Posterior vena cava (tissue), 2 donors: Measurements from ENCODE around the gene ANKMY1. TPM values are rescaled to one million over a fixed set of nuclear protein-coding genes. Genes with fewer than 3 reads are reported as not detected.
"Not testable (repeated sequence)": the region's sequence is repeated elsewhere in the genome, so short reads cannot be mapped to it uniquely, and the experiment has no call there.

Experiments
- DNase-seq: peaks from one replicate; pipeline ENCODE4 v3.0.0-alpha.2; 2020; ENCODE audit warnings: low spot score
- intact Hi-C, 2 donors: fragments of 100-400 bp; cut with DNase I; formaldehyde crosslinking; loops; one replicate each; pipeline versions ENCODE4 v1.14.1 to v1.14.2; 2022 to 2023
- total RNA-seq, 2 donors: library from RNA; stranded (reverse); fragmentation: NEBNext Ultra II Directional; extraction: Animal tissue kit (Norgen Biotek cat#: 25700); gene quantifications; one replicate each; pipeline ENCODE4 v1.2.1, GENCODE V29; 2021
- donor health status: DM: yes; HTN: yes; CAD: no.
- donor health status: DM: yes; HTN: yes; CAD: no.

The ANKMY1 gene
- total RNA-seq, 2 donors from 2014 or later = 7.1 to 12.9 TPM

GRCh38 chr2:240530181-240530580 is 27.6 kb downstream of the ANKMY1 start:
- peak; percentile 58 for DNase-seq
- intact Hi-C loops = loop anchor here in 1 of 2 donors (5.0 kb wide), 1 partner anchor 172 kb away; no protein-coding TSS in a partner anchor

GRCh38 chr2:240529344-240529999 is 28.3 kb downstream of the ANKMY1 start:
- DNase-seq = peak; percentile 31
- intact Hi-C loops = no loop called here

DNA sequence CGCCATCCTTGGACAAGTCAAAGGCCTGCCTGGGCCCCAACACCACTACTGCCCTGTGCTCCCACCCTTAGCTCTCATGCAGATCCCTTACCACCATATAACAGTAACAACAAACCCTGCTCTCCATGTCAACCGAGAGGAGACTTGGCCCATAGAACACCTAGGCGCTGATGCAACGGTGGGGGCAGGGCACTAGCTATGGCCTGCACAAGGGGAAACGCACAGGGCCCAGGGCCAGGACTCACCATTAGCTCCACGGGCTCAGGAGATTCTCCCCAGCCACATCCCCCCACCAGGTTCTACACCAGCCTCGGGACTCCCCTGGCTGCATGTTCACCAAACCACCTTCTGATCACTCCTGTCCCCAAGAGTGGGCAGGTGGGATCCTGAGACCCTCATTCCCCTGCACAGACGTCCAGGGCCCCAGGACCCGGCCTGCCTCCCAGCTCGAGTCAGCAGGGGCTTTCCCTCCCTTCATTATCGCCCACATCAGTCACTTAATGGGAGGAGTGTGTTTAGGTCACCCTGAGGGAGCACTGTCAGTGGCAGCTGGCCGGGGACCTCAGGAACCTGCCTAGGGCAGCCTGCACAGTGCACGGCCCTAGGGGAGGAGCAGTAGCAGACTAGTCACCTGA is 29.3 kb downstream of the ANKMY1 start:
- peak; percentile 72 for DNase-seq
- intact Hi-C loops = no loop called here

DNA sequence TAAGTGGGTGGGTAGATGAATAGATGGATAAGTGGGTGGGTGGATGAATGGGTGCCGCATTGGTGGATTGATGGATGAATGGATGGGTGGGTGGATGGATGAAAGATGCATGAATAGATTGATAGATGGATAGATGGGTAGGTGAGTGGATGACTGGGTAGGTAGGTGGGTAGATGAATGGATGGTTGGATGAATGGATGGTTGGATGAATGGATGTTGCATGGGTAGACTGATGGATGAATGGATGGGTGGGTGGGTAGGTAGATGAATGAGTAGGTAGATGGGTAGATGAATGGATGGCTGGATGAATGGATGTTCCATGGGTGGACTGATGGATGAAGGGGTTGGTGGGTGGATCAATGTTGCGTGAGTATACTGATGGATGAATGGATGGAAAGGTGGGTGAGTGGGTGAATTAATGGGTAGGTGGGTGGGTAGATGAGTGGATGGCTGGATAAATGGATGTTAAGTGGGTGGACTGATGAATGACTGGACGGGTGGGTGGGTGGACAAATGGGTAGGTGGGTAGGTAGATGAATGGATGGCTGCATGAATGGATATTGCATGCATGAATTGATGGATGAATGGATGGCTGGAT is 30.5 kb downstream of the ANKMY1 start:
- no peak for DNase-seq
- intact Hi-C loops = no loop called here

GRCh38 chr2:240526521-240526920 is 31.3 kb downstream of the ANKMY1 start:
- no peak for DNase-seq

DNA sequence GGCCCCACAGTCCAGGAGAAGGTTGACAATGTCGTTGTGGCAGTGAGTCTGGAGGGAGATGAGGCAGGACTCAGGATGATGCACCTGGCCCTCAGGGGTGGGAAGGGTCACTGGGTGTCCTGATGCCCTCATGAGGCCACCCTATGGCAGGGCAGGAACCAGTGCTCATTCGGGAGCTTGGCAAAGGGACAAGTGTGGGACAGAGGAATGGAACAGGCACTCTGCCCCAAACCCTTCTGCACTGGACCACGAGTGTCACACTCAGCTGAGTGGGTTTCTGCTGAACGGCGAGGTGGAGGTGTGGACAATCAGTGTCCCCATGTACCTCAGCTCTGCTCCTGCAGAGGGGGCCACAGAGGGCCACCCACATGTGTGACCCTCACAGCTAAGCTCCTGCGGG is 32.0 kb downstream of the ANKMY1 start:
- intact Hi-C loops = no loop called here
- peak; percentile 55 for DNase-seq

More at GRCh38 chr2:240526521-240526920, 31.3 kb downstream of the ANKMY1 start:
- intact Hi-C loops = no loop called here

DNA sequence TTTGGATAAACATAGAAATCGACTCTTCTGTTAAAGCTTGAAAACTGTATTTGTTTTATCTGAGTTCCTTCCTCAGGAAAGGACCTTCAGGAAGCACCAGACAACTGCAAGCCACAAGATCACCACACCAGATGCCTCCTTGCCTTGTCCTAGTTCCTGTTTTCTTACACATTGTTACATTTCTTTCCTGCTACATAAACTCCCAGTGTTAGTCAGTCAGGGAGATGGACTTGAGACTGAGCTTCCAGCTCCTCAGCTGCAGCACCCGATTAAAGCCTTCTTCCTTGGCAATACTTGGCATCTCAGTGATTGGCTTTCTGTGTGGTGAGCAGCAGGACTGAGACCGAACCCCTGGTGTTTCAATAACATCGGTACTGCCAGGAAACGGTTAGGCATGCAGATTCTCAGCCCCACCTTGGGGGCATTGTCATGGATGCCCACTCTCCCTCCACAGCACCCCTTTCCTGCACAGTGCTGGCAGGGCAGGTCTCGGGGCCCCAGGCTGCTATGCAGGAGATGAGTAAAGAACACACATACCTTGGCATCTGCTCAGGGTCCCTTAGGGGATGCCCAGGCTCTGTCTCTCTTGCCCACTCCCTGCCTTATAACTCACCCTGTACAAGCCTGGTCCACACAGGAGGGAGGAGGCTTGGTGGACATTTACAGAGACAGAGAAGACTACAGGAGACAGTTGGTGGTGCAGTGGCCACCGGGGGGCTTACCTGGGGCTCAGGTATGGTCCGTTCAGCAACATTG is 32.6 kb downstream of the ANKMY1 start:
- peak; percentile 18 for DNase-seq
- intact Hi-C loops = no loop called here

DNA sequence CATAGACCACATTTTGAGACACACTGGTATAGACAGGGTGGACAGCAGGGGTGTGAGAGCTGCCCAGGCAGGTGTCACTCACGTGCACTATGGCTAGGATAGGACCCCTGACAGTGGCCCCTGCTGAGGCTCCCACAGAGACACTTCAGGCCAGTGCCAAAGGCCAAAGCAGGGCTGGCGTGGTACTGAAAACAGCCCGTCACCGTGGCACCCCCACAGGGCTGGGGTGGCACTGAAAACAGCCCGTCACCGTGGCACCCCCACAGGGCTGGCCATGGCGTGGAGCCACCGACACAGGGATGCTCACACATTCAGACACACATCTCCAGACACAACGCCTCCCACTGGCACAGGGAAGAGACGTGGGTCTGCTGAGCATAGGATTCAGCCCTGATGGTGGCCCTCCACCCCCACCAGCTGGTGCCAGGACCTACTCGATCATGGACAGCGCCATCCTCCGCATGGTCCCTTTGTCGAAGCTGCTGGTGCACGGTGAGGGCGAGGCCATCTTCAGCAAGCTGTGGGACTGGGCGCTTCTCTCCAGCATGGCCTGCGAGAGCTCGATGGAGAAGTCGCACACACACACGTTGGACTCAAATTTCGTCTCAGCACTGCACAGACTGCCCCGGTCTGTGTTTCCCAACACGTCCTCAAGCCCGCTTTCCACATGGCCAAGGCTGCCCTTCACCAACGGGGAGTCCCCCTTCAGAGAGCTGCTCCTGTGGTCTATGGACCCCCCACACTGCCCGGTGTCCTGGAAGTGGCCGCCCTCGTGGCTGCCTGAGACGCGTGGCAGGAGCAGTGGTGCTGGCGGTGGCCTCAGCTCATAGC is 34.1 kb downstream of the ANKMY1 start:
- DNase-seq = peak; percentile 48
- intact Hi-C loops = no loop called here

- peak; percentile 31 for DNase-seq
- intact Hi-C loops = no loop called here
These were observed 35.4 kb downstream of the ANKMY1 start for GRCh38 chr2:240522406-240522805.

DNA sequence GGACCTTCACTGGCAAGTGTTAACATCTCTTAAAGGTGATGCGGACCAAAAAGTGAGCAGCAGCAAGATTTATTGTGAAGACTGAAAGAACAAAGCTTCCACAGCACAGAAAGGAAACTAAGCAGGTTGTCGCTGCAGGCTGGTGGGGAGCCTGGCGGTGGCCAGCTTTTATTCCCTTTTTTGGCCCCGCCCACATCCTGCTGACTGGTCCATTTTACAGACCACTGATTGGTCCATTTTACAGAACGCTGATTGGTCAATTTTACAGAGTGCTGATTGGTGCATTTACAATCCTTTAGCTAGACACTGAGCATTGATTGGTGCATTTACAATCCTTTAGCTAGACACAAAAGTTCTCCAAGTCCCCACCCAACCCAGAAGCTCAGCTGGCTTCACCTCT is 35.9 kb downstream of the ANKMY1 start:
- DNase-seq, intact Hi-C loops: not testable (repeated sequence)

DNA sequence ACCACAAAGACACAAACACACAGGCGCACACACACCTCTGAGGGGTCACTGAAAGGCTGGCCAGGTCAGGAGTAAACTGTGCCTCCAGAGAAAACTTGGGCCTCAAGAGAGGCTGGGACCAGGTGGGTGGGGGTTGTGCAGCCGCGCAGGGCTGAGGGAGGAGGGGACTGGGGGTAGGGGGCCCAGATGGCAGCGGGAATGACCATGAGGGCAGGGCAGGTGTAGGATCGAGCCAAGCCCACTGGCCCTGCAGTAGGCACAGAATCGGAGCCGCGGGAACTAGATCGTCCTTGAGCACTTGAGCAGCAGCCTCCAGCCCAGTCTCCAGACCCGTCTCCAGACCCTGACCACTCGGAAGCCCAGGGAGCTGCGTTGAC is 36.8 kb downstream of the ANKMY1 start:
- DNase-seq = peak; percentile 59

DNA sequence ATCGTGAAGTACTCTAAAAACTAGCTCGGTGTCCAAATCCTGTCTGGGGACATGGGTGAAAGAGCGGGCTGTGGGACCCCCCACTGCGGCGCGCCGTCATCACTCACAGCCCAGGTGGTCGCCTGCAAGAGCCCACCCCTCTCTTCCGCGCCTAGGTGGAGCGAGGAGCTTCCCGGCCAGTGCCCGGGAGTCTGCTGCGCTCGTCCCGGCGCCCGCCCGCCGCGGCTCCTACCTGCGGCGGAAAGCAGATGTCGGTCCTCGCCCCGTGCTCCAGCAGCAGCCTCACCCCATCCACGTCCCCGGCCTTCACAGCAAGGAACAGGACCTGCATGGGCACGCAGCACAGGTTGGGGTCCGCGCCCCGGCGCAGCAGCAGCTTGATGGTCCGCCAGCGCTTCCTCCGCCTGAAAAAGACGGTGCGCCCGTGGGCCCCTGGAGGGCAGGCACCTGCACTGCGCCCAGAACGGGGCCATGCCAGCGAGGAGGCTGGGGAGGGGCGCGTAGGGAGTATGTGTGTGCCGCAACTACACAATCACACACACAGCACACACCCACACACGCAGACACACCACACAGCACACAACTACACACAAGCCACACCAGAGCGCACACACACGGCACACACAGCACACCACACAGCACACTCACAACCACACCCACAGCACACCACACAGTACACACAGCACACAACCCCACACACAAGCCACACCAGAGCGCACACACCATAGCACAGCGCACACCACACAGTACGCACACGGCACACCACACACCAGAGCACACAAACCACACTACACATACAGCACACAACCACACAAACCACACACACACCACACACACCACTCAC is 37.4 kb downstream of the ANKMY1 start:
- no peak for DNase-seq
- intact Hi-C loops = no loop called here

More for the DNA sequence above, 36.8 kb downstream of the ANKMY1 start:
- intact Hi-C loops = no loop called here

- DNase-seq = peak; percentile 73
- intact Hi-C loops = loop anchor here in 1 of 2 donors (10.0 kb wide), 1 partner anchor 185 kb away; no protein-coding TSS in a partner anchor
These were observed 38.2 kb downstream of the ANKMY1 start for GRCh38 chr2:240519396-240520129.

DNA sequence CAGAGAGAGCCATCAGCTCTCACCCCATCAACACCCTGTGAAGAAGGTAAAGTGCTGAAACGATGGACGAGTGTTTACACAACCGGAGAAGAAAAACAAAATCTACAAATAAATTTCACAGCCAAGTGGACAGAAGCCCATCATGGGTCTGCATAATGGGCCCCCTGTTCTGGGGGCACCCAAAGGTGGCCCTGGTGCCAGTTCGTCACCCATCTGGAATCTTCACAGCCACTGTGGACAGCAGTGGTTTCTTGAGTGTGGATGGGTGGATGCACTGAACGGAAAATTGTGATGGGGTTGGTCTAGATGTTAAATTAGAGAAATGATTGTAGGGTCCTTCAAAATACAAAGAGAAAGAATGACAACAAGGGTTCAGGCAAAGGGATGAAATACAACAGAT is 38.8 kb downstream of the ANKMY1 start:
- intact Hi-C loops = loop anchor here in 1 of 2 donors (10.0 kb wide), 1 partner anchor 186 kb away; no protein-coding TSS in a partner anchor
- DNase-seq = peak; percentile 17

GRCh38 chr2:240517342-240517741 is 40.4 kb downstream of the ANKMY1 start:
- intact Hi-C loops = loop anchor here in 1 of 2 donors (10.0 kb wide), 1 partner anchor 187 kb away; no protein-coding TSS in a partner anchor
- peak; percentile 55 for DNase-seq

GRCh38 chr2:240514631-240515030 is 43.2 kb downstream of the ANKMY1 start:
- intact Hi-C loops = loop anchor here in 1 of 2 donors (10.0 kb wide), 1 partner anchor 190 kb away; no protein-coding TSS in a partner anchor

More at GRCh38 chr2:240514631-240515030, 43.2 kb downstream of the ANKMY1 start:
- DNase-seq = peak; percentile 50
